Stimulated activated CD4-positive, alpha-beta T cell treated with anti-CD3 and anti-CD28 coated beads, TNF-alpha, amount 100 ng/mL, for 24 hours (primary cell): ENCODE results near the gene SLC6A8.

ENCODE experiments used
- DNase-seq, 3 experiments: peaks; one replicate each; pipeline ENCODE4 v3.0.0-alpha.2; 2020; ENCODE audit warnings: low read depth in 3 of 3

Gene SLC6A8

GRCh38 chrX:153706799-153707198 is 19.1 kb downstream of the SLC6A8 start:
- no peak for DNase-seq

- DNase-seq, result no peak
These were observed 19.7 kb downstream of the SLC6A8 start for GRCh38 chrX:153707406-153707805.

GRCh38 chrX:153708415-153708814 is 20.7 kb downstream of the SLC6A8 start:
- DNase-seq, result peak in 1 of 3 experiments; percentile 41

GRCh38 chrX:153709726-153710674 is 22.3 kb downstream of the SLC6A8 start:
- DNase-seq, result no peak

- no peak for DNase-seq
These were observed 26.5 kb downstream of the SLC6A8 start for GRCh38 chrX:153714256-153714655.

GRCh38 chrX:153717445-153717844 is 29.7 kb downstream of the SLC6A8 start:
- no peak for DNase-seq

- no peak for DNase-seq
These were observed 31.5 kb downstream of the SLC6A8 start for GRCh38 chrX:153719238-153719637.

GRCh38 chrX:153719701-153720100 is 32.0 kb downstream of the SLC6A8 start:
- DNase-seq, result no peak

- no peak for DNase-seq
These were observed 35.1 kb downstream of the SLC6A8 start for GRCh38 chrX:153722704-153723350.

- DNase-seq, result peak in 2 of 3 experiments; percentile 39 to 68
These were observed 35.9 kb downstream of the SLC6A8 start for GRCh38 chrX:153723351-153724251.

GRCh38 chrX:153724252-153725038 is 36.7 kb downstream of the SLC6A8 start, which contains the start of the genes ABCD1 and BCAP31:
TSS of gene ABCD1 (plus strand) at chrX:153724856. CDS start at chrX:153725267, 411 bp downstream.
TSS of gene BCAP31 (minus strand) at chrX:153724387. CDS start at chrX:153723244, 1,143 bp downstream.
- DNase-seq, result peak; percentile 68 to 85 (median 75)

- no peak for DNase-seq
These were observed 37.5 kb downstream of the SLC6A8 start for GRCh38 chrX:153725039-153725831.

GRCh38 chrX:153725832-153726285 is 38.1 kb downstream of the SLC6A8 start:
- DNase-seq, result no peak

GRCh38 chrX:153726286-153727122 is 38.8 kb downstream of the SLC6A8 start:
- DNase-seq, result no peak

GRCh38 chrX:153727123-153727931 is 39.6 kb downstream of the SLC6A8 start:
- no peak for DNase-seq

- DNase-seq, result no peak
These were observed 40.4 kb downstream of the SLC6A8 start for GRCh38 chrX:153728095-153728494.

- DNase-seq, result no peak
These were observed 41.4 kb downstream of the SLC6A8 start for GRCh38 chrX:153728951-153729631.
